Hindlimb muscle (tissue), 1 donor: Measurements from ENCODE around the gene EXOC4. TPM values are rescaled to one million over a fixed set of nuclear protein-coding genes. Genes with fewer than 3 reads are reported as not detected.
"Not testable (repeated sequence)": the region's sequence is repeated elsewhere in the genome, so short reads cannot be mapped to it uniquely, and the experiment has no call there.

Experiments
- DNase-seq: peaks from one replicate; pipeline ENCODE4 v3.0.0-alpha.2; 2013
- polyA plus RNA-seq: library from polyadenylated mRNA; unstranded; fragments of 120-200 nt; gene quantifications from one replicate; pipeline ENCODE4 v1.2.1, GENCODE V29; 2013; ENCODE audit not compliant: insufficient read length

The EXOC4 gene
- polyA plus RNA-seq, 1 donor, result 47.9 TPM

DNA sequence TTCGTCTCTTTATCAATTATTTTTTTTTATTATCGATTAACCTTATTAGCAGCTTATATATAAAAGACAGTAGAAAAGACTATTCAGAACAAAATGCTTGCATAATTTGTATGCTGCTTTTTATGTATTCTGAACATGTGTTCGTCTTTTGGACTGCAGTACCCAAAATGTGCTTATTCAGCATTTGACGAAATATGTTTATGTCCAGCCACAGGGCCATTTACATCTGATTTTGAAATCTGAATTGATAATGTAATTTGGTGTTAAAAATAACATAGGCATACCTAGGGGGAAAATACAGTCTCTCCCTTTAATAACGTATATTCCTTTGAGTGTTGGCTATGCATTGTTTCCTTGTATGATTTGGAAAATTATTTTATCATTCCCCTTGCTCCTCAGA, 386.0 kb downstream of the EXOC4 start:
- DNase-seq, result no peak

DNA sequence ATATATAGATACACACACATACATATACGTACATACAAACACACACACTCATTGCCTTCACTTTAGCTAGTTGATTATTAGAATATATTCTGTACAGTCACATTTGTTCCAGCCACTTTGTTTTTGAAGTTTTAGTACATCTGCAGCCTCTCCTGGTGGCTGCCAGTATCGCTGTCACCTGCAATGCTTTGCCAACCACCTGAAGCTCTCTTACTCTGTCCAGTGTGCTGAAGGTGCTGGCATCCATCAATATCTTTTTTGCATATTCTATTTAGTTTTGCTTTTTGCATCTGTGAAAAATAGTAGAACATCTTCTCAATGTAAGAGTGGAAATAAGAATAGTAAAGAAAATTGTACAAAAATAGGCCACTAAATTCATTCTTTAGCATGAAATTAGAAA, 388.6 kb downstream of the EXOC4 start:
- no peak for DNase-seq

DNA sequence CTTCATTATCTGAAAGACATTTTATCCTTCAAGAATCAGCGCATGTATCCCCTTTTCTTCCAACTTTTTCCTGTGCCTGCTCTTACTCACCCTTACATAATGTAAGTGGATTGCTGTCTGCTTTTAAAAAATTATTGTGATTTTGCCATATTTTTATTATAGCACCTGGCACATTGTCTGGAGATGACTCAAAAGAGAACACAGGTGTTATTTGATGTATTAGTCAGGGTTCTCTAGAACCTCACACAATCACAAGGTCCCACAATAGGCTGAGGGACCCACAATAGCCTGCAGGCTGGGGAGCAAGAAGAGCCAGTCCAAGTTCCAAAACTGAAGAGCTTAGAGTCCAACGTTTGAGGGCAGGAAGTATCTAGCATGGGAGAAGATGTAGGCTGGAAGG, 390.0 kb downstream of the EXOC4 start:
- no peak for DNase-seq

DNA sequence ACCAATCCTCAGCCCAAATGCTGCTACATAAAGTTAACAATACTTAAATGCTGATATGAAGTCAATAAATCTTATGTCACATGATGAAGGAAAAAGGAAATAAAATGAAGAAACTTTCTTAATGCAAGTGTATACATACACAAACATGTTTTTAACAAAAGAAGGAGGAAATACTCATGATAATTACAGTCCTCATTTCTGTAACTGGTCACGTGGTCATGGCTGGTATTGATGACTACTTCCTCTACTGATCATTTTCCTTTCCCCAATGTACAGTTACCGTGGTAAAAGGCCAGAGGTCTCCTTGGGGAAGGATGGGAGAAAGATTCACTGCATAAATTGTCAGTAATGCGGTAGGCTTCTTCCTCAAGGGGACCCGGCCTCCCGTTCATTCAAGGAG, 390.8 kb downstream of the EXOC4 start:
- not testable (repeated sequence) for DNase-seq

- DNase-seq, result no peak
These were observed 393.1 kb downstream of the EXOC4 start for GRCh38 chr7:133645884-133646391.

- DNase-seq, result no peak
These were observed 393.8 kb downstream of the EXOC4 start for GRCh38 chr7:133646472-133647315.

GRCh38 chr7:133649593-133649992, 396.7 kb downstream of the EXOC4 start:
- no peak for DNase-seq

- no peak for DNase-seq
These were observed 397.2 kb downstream of the EXOC4 start for GRCh38 chr7:133650069-133650468.

- DNase-seq, result no peak
These were observed 397.8 kb downstream of the EXOC4 start for GRCh38 chr7:133650487-133651300.

DNA sequence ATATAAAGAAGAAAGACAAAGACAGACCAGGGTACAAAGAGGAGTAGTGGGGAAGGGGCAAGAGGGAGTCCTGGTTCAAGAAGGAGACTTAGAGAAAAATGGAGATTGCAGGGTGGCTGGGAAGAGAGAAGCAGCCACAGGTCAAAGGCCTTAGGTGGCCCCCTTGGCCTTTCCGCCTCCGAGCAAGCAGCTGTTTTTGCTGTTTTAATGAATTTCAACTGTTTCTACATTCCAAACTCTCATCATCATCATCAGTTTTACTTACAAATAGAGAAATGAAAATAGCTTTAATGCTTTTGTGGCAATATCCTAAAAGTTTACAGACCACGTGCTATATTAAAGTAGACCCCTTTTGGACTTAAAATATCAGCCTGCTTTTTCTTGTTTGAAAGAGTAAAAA, 399.7 kb downstream of the EXOC4 start:
- DNase-seq, result no peak

GRCh38 chr7:133654547-133654946, 401.7 kb downstream of the EXOC4 start:
- DNase-seq, result no peak

GRCh38 chr7:133662276-133662675, 409.4 kb downstream of the EXOC4 start:
- no peak for DNase-seq

- DNase-seq, result no peak
These were observed 410.0 kb downstream of the EXOC4 start for GRCh38 chr7:133662830-133663229.

DNA sequence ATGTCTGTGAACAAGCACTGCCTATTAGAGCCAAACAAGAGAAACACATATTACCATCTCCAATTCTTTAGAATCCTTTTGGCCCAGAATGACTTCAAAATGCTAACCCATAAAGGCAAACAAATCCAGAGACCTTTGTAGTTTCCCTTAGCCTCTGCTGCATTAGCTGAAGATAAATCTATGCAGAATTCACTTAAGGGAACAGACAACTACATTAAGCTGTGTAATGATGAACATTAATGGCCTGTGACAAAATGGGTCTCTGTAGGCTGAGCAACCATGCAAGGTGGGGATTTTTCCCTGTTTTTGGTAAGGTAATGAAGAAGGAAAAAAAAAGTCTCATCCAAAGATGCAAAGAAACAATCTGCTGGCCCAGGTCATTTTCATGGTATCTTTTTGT, 411.6 kb downstream of the EXOC4 start:
- DNase-seq, result no peak

DNA sequence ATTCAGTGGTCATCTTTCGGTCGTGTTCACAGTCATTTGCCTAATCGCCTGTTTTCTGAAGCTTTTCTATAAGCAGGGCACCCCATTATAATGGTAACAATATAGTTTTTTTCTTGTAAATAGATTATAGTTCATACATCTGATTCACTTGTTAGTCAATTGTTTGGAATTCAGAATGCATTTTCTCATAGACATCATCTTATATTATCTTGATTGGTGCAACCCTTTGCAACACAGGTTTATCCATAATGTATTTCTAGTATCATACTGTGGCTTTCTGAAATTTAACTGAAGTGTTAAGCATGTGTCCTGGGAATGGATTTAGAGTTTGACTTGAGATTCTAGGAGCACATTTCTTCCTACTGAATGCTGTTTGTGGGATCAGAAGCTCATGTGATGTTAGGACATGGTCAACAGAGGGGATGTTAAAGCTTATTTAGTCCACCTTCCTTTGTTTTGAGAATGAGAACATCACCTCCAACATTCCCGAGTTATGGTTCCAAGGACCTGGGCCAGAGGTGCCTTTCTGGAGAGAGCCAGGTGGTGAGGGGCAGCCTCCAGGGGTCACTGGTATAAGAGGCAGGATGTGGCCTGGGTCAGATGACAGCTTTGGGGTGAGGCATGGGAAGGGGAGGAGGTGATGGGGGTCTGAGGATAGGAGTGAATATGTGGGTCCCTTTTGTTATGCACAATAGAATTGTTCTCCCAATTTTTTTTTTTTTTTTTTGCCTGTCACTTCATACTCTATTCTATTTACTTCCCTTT, 415.6 kb downstream of the EXOC4 start:
- no peak for DNase-seq

DNA sequence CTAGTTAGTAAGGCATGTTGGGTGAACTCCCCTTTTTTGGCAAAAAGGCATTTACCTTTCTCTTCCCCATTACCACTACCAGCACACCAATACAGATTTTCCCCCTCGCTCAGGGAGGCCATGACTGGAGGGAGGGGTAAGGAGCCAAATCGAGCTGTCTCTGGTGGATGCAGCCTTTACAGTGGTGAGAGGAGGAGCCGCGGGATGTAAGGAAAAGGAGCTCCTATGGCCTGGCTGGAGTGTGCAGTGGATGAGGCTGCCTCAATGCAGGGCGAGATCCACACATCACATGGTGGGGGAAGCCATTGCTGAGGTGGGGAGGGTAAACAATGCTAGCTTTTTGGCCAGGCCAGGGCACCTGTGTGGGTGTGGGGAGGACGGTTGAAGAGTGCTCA, 416.2 kb downstream of the EXOC4 start:
- DNase-seq, result no peak

- DNase-seq, result no peak
These were observed 417.4 kb downstream of the EXOC4 start for GRCh38 chr7:133670250-133670649.

GRCh38 chr7:133672866-133673265, 420.0 kb downstream of the EXOC4 start:
- DNase-seq, result no peak

GRCh38 chr7:133674079-133674763, 421.3 kb downstream of the EXOC4 start:
- DNase-seq, result no peak

GRCh38 chr7:133675510-133676218, 422.8 kb downstream of the EXOC4 start:
- no peak for DNase-seq

- no peak for DNase-seq
These were observed 424.0 kb downstream of the EXOC4 start for GRCh38 chr7:133676805-133677370.
